ENCODE results near the gene PSMA7. TPM values are rescaled to one million over a fixed set of nuclear protein-coding genes. Genes with fewer than 3 reads are reported as not detected.

PSMA7 gene
- 517 to 577 TPM (median 558 TPM) in 5 replicates for total RNA-seq (2022; extraction: Qiagen RNA extraction; ENCODE audit: low read depth)

GRCh38 chr20:62143081-62143956, at the start of gene PSMA7, which contains the start of gene SS18L1:
Gene PSMA7, minus strand, starts transcription at chr20:62143394. Its CDS starts 91 bp downstream, at chr20:62143303.
Gene SS18L1, plus strand, starts transcription at chr20:62143769. Its CDS starts 52 bp downstream, at chr20:62143821.

GRCh38 chr20:62182469-62183425, 39.6 kb upstream of the PSMA7 start, which contains the start of gene MTG2:
Gene MTG2, plus strand, starts transcription at chr20:62183028. Its CDS starts 10,393 bp downstream, at chr20:62193421.

GRCh38 chr20:62121776-62122653, 21.2 kb downstream of the PSMA7 start, which contains the start of gene LSM14B:
Gene LSM14B, plus strand, starts transcription at chr20:62122475. Its CDS starts 192 bp downstream, at chr20:62122667.

Other genes with a start within 250 kb of the PSMA7 start
- gene TAF4, start 77.5 kb downstream of the PSMA7 start, total RNA-seq (2022; extraction: Qiagen RNA extraction; ENCODE audit: low read depth): 16.4 to 19.3 TPM (median 18.1 TPM) in 5 replicates
- gene LSM14B, start 20.9 kb downstream of the PSMA7 start, total RNA-seq (2022; extraction: Qiagen RNA extraction; ENCODE audit: low read depth): 21.2 to 25.4 TPM (median 23.8 TPM) in 5 replicates
- 6.6 to 11.2 TPM (median 8.8 TPM) in 5 replicates for gene SS18L1, start 375 bp upstream of the PSMA7 start, total RNA-seq (2022; extraction: Qiagen RNA extraction; ENCODE audit: low read depth)
- gene MTG2, start 39.6 kb upstream of the PSMA7 start, total RNA-seq (2022; extraction: Qiagen RNA extraction; ENCODE audit: low read depth): 30.7 to 39.4 TPM (median 36.4 TPM) in 5 replicates
- not detected in 5 replicates for gene HRH3, start 76.9 kb upstream of the PSMA7 start, total RNA-seq (2022; extraction: Qiagen RNA extraction; ENCODE audit: low read depth)
- 16.4 to 23.5 TPM (median 20.9 TPM) in 5 replicates for gene OSBPL2, start 95.1 kb upstream of the PSMA7 start, total RNA-seq (2022; extraction: Qiagen RNA extraction; ENCODE audit: low read depth)
- 156 to 190 TPM (median 184 TPM) in 5 replicates for gene ADRM1, start 159.6 kb upstream of the PSMA7 start, total RNA-seq (2022; extraction: Qiagen RNA extraction; ENCODE audit: low read depth)
- gene LAMA5, start 223.9 kb upstream of the PSMA7 start, total RNA-seq (2022; extraction: Qiagen RNA extraction; ENCODE audit: low read depth): 311 to 502 TPM (median 462 TPM) in 5 replicates
- 2,665 to 3,127 TPM (median 2,845 TPM) in 5 replicates for gene RPS21, start 243.7 kb upstream of the PSMA7 start, total RNA-seq (2022; extraction: Qiagen RNA extraction; ENCODE audit: low read depth)